ENCODE data around the gene CNKSR3.
"Not testable (repeated sequence)": the region's sequence is repeated elsewhere in the genome, so short reads cannot be mapped to it uniquely, and the experiment has no call there.

The CNKSR3 gene

DNA sequence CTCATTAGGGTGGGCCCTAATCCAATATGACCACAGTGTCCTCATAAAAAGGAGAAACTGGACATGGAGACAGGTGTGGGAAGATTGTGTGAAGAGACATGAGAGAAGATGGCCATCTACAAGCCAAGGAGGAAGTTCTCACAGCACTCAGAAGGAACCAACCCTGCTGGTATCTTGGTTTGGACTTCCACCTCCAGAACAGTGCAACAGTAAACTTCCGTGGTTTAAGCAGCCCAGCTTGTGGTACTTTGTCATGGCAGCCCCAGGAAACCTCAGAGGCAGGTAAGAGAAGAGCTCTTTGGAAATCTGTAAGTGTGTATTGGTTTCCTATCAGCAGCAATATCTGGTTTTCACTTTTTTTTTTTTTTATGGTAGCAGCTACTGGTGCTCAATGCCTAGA is 16.5 kb upstream of the CNKSR3 start:
- no peak for DNase-seq

DNA sequence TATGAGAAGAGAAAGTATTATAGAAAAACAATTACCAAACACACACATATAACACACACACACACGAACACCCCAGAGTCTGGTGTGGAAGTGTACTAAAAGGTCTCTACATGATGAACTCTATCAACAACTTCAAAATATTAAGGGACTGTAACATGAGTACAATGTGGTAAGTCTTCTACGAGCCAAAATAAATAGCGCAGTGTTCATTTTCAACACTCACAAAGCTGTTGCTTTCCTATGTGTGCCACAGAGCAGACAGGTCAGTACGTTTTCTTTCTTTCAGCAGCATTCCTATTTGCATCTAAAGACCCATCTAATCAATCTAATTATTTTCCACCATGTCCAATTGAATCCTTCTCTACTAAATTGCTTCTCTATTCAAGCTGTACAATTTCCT is 12.1 kb upstream of the CNKSR3 start:
- DNase-seq, result no peak

DNA sequence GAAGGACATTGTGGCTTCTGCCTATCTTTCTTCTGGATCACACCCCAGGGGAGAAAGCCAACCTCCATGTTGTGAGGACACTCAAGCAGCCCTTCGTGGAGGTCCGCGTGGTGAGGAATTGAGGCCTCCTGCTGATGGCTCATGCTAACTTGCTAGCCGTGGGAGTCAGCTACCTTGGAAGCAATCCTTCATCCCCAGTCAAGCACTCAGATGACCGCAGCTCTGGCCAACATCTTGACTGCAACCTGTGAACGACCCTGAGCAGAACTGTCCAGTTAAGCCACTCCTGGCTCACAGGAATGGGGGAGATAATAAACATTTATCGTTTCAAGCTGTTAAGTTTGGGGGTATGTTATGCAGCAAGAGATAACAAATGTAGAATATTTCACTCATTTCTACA is 10.9 kb upstream of the CNKSR3 start:
- DNase-seq, result no peak

DNA sequence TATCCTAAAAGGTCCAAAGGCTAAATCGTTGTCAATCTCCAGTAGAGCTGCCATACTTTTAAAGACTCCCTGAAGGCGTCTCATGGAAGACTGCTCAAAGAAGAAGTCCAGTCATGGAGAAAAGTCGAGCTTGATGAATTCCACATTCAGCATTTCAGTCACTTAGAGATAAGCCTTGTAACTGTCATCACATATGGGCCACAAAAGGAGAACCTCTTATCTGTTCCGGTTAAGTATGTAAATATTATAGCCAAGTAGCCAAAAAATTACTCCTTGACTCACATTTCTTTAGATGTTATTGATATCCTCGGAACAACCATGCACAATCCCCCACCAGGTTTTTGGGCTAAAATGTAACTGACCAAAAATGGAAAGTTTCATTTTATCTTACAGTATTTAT is 9.8 kb upstream of the CNKSR3 start:
- no peak for DNase-seq

DNA sequence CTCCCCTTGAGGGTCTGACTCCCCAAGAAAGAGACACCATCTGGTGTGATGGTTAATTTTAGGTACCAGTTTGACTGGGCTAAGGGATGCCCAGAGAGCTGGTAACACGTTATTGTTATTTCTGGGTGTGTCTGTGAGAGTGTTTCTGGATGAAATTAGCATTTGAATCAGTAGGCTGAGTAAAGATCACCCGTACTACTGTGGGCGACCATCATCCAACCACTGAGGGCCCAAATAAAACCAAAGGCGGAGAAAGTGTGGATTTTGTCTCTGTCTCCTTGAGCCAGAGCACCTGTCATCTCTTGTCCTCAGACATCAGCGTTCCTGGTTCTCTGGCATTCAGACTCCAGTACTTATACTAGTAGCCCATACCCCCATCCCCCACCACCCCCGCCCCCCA is 7.9 kb upstream of the CNKSR3 start:
- DNase-seq, result no peak

DNA sequence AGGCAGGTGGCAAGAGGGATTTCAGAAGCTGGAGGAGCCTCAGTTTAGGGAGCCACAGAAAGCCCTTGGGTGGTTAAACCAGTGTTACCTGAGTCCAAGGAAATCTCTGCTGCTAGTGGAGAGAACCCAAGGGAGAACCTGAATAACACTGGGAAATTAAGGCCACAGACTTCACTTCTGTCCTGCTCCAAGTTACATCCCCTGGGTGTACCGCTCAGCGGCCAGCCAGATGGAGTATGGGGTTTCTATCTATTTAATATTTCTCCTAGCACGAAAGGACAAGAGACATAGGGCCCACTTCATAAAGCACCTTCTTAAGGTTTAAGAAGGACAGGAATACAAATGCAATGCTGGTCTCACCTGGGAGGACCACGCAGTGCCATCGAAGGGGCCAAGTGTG is 5.8 kb upstream of the CNKSR3 start:
- no peak for DNase-seq

DNA sequence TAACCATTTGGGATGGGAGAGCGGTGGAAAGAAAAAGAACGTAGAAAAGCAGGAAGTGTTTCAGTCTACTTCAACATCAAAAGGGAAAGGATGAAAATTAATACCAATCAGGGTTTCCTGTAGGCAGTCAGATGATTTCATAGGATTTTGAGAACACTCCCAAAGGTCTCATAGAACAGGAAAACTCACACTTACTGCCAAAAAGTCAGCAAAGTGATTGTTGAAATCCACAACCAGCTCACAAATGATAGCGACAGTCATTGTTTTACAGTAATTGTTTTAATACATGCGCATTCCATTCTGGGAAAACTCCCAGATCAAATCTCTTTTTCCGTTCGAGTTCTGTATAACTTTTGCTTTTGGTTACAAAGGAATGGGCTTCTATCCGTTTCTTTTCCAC is 5.3 kb upstream of the CNKSR3 start:
- no peak for DNase-seq

DNA sequence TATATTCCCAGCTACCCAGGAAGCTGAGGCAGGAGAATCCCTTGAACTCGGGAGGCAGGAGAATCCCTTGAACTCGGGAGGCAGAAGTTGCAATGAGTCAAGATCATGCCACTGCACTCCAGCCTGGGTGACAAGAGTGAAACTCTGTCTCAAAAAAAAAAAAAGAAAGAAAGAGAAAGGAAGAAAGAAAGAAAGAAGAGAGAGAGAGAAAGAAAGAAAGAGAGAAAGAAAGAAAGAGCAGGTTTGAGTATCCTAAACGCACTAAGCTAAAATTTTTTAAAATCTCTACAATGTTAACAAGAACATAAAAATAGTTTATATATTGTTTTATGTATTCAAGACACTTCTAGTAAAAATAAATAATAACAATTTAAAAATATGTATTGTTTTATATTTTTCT is 4.6 kb upstream of the CNKSR3 start:
- not testable (repeated sequence) for DNase-seq

DNA sequence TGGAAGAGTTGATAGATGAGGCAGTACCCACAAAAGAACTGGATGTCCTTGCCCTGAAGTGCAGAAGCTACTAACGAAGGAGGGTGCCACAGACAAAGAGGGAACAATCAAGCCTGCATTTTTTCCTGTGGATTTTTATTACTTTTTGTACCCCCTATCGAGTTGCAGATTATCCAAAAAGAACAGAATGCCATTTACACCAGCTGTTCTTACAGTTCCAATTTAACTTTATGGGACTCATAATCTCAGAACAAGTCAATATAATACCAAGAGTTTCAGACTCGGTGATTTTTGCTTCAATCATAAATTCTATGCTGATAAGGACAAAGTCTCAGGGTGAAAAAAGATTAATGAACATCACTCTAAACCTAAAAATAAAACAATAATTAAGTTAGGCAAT is 4.0 kb upstream of the CNKSR3 start:
- no peak for DNase-seq

DNA sequence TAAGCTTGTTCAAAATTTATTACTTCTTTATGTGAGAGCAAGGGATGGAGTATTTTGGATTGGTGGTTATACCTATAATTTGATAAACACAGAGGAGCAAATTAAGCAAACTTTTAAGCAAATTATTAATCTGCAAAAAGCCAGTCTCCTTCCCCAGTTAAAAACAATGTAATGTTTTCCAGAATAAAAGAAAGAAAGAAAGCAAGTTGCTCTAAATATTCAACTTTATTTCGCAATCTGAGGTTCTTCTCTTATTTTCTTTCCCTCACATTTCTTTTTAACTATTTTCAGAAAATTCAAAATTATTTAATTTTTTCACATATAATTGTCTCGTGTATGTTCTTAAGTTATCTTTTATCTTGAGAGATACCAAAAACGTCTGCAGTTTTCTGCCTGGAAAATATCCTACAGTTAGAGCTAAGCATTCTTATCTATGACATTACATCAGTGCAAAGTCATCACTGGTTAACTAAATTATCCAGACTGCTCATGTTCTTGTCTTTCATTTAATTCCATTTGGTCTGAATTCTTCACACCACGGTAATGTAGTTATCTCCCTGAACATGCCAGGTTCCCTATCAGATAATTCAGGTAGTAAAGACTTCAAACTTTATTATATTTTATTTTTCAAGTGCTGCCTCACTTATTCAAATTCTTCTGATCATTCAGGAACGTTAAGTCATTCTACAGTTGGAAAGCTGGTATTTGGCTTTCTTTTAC is 3.3 kb upstream of the CNKSR3 start:
- DNase-seq, result no peak

DNA sequence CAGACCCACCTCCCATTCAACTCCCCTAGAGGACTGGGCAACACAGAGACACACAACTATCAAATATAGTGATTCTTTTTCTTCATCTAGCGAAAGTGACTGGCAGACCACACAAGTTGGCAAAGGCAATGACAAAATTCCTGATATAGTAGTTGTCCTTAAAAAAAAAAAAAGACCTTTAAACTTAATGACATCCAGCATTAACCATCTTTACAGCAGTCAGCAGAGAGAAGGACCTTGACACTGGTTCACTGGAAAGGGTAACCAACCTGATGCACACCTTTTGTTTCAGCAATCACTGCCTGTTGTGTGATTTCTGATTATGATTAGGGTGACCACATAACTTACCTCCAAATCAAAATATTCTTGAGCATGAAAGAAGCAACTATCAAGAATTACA is 1.7 kb upstream of the CNKSR3 start:
- DNase-seq, result no peak

DNA sequence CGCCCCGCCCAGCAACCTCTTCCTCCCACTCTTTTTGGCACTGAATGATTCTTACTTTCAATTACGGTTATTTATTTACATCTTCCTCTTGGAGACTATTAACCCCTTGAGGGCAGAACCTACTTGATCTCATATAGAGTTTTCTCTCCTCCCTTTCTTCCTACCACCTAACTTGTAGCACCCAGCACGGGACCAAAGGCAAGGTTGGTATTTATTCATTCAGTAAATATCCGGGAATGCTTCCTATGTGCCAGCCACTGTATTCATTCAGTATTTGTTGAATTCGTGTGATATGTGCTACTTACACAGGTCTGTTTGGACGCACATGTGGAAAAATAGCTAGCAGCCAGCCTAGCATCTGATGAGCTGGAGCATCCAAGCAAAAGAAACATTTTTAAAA is 1.3 kb upstream of the CNKSR3 start:
- no peak for DNase-seq

DNA sequence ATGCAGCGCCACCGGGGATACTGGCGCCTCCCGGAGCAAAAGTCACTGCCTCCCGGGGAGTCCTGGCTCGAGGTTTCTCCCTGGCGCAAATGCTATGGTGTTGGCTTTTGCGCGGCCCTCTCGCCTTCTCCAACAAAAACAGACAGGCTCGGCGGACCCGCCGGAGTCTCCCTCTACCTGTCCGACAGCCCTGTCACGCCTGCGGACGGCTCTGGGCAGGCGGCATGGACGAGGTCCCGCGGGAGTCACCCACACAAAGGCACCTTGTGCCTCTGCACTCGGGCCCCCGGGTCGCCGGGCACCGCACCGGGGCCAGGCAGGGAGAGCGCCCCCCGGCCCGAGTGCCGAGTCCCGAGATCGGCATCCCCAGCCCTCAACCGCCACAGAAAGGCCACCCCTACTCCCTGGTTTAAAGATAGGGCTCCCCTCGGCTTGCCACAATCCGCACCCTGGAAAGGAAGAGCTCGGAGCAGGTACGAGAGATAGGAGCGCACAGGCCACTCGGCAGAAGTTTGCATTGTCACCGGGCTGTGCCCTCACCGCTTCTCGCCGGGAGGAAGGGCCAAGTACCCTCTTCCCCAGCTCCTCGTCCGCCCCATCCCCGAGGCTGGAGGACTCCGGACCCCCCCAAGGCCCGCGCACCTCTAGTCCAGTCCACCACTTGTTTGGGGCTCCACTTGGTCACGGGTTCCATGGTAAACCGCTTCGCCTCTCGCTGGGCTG is 903 bp downstream of the CNKSR3 start:
- DNase-seq, result no peak

DNA sequence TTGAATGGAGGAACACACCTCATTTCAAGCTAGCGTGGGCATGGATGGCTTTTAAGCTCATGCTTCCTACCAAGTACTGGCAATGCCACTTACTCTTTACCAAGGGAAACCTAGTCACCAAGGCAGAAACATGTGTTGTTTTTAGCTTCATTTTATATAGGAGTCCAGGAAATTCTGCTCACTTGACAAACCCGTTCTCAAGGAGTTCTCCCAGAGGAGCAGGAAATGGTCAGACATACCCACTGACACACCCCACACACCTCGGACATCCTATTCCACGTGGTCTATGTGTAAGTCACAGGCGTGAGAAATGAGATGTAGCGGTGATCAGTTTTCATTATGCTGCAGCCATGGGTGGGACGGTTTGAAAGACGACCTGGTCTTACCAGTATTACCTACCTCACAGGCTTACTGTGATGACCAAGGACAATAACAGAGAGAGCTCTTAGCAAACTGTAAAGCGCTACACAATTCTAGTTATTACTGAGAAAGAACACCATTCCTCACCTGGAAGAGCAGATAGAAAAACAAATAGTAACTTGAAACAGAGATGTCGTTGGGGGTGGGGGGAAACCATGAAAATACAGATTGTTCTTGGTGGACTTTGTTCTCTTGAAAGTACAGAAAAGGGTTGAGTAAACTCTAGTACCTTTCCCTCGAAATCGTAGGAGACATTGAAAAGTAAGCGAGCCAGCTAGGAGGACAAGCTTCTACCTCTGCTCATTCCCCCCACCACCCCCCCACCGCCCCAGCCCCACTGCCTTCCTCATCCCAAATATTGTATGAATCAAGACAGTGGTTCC is 1.7 kb downstream of the CNKSR3 start:
- no peak for DNase-seq

DNA sequence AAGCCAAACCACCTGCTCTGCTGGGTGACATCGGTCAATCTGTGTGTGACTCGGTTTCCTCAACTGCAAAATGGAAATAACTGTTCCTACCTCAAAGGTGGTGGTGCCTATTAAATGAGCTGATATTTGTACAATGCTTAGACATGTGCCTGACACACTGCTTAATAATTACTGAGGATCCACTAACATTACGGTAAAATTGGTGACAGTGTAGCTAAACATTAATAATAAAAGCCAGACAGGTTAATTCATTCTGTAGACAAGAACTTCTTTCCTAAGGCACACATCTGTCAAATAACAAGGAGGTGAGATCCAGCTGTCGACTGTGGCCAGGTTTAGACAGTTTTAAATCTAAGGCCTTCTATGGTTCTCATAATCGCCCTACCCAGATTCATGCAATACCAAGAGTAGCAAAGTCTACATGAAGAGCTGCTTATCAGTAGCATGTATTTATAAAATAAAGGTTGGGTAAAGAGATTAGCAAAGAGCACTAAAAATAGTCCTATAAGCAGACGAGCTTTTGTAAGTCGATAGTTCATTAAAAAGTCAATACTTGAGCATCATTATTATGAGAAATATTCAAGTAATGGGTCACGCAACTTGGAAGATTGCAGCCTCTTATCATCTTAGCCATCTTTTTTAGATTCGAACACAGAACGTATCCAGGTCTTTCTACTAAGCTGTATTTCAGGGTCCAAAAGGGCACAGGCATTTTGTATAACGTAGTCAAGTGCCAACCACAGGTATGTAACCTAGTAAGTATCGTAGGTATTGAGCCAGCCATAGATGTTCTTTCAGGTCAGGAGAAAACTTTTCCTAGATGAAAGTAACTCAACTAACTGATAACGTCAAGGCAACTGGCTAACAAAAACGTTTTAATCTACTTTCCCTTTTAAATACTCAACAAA is 3.2 kb downstream of the CNKSR3 start:
- no peak for DNase-seq

DNA sequence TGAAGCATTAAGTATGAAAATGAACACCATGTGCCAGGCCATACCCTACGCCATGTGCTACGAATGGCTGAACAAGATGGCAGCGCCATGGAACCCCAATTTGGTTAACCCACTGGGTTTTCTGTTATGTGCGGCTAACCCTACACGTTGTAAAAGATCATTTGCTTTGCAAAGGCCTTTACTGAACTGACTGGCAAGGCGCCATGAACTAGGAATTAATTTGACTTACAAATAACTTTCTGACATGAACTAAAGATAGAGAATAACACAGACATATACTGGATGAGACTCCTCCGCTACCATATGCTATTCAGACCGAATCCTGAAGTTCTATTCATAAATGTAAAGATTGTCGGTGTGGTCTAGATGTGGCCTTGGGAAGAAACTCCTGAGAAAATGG is 3.9 kb downstream of the CNKSR3 start:
- DNase-seq, result no peak

DNA sequence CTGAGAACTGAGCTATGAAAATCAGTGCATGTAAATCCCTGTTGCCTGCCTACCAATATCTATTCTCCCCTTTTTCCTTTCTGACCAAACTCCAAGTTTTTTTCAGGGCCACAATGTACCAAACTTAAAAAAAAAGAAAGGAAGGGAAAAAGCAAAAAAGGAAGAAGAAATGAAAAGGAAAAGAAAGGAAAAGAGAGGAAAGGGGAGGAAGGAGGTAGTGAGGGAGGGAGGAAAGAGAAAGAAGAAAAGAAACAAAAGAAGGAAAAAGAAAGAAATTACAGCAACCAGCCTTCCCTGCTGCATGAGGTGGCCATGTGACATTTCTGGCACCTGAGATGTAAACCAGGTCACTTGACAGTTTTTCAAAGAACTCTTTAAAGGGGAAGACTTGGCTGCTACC is 4.4 kb downstream of the CNKSR3 start:
- no peak for DNase-seq

DNA sequence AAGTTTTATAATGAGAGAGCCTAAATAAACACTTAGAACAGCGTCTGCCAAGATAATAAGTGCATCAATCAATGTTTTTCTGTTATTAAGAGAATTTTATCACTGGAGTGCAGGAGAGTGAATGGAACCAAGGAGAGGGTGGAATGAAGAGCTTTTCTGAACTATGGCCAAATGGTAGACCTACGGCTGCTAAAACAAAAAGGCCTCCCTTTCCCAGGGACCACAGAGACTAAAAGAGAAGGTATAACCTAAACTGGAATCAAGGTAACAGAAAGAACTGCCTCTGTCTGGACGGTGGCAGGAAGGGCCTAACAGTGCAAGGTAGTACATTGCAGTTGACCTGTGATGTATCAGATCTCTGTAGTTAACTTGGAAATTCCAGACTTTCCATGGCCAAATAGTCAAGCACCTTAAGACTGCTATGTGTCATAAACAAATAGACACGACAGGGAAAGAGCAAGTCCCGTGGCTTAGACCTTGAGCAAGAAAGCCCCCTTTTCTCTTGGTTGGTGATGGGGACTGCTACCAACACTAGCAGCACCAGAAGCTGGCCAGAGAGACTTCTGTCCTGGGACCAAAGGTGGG is 5.5 kb downstream of the CNKSR3 start:
- no peak for DNase-seq

DNA sequence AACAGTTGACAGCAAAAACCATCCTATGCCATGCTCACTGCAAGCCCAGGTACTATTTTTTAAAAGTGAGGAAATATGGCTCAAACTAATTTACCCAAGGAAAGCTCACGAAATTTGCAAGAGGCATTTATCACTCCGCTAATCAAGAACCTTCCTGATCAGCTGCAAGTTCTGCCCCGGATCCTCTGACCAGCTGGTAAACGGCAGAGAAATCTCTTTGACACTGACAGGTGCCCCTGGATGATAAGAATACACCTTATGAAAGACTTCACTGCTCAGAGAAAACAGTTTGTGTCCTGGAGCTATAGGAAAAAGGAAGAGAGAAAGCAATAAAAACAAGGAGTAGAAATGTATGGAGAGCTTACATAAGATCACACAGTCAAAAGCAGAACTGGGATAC is 6.4 kb downstream of the CNKSR3 start:
- no peak for DNase-seq

DNA sequence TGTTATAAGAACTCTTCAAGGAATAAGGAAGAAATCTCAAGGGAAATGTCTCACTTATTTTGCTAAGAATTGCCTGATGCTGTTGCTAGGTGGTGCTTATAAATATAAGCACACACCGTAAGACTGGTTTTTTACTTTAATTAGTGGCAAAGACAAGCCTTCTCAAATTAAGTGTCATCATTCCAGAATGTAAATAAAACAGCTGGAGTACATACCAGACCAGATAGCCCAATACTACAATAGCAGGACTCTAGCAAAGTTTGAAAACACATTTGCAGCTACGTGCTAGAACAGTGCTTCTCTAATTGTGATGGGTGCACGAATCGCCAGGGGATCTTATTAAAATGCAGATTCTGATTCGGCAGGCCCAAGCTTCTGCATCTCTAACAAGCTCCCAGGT is 6.8 kb downstream of the CNKSR3 start:
- no peak for DNase-seq

DNA sequence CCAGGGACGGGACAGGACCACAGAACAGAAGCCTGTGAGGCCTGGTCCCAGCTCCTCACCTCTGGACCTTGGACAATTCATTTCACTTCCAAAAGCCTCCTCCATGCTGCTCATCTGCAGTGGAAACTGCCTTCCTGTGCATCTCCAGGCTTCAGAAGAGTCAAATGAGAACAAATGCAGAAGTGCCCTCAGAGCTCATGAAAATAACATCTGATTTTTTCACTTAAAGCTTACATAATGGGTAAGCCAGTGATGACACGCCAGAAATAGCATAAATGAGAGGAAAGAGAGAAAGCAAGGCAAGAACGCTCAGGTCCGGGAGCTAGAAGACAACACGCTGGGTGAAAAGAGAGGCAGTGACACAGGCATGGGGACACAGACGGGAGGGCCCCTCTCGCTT is 7.9 kb downstream of the CNKSR3 start:
- DNase-seq, result no peak

DNA sequence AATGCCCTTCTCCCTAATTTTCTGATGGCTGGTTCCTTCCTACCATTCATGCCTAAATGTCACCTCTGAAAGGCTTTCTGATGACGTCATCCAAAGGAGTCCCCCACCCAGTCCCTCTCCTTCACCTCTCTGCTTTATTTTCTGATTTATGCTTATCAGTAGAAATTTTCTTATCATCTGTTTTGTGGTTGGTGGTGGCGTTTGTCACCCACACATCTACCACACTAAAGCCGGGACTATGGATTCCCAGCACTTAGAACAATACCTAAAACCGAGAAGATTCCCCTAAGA is 9.0 kb downstream of the CNKSR3 start:
- DNase-seq, result no peak
